Measurements from ENCODE around the gene PVR.

DNA sequence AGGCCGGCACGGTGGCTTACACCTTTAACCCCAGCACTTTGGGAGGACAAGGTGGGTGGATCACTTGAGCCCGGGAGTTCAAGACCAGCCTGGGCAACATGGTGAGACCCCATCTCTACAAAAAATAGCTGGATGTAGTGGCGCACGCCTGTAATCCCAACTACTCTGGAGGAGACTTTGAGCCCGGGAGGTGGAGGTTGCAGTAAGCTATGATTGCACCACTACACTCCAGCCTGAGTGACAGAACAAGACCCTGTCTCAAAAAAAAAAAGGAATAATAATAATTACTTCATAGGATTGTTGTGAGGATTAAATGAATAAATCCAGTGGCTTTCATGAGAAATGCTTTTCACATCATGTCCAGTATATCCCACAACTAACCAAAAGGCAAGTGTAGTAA, 22.3 kb upstream of the PVR start:
- TF ChIP-seq CTCF (conservative IDR thresholded peaks at IDR 0.05; ENCODE audit: low read length) (no peak), EZH2phosphoT487 (IDR thresholded peaks at IDR 0.05; ENCODE audit: borderline replicate concordance) (no peak)

Data from Loucy (cell line).